ENCODE measurements around the gene DUS1L.
A peak's percentile ranks its signal among the peaks of the same experiment; 100 is the strongest.

The DUS1L gene

GRCh38 chr17:82065638-82066303 is at the start of gene DUS1L:
TSS of gene DUS1L (minus strand) at chr17:82065804. CDS start at chr17:82065059, 745 bp downstream.
- DNase-seq (ENCODE audit: low read depth): peak; percentile 57

- no peak for DNase-seq (ENCODE audit: low read depth)
These were observed 49.3 kb upstream of the DUS1L start for GRCh38 chr17:82114872-82115271.

- DNase-seq (ENCODE audit: low read depth): no peak
These were observed 48.8 kb upstream of the DUS1L start for GRCh38 chr17:82114447-82114846.

- DNase-seq (ENCODE audit: low read depth): no peak
These were observed 48.3 kb upstream of the DUS1L start for GRCh38 chr17:82113941-82114340.

- no peak for DNase-seq (ENCODE audit: low read depth)
These were observed 47.8 kb upstream of the DUS1L start for GRCh38 chr17:82113422-82113821.

GRCh38 chr17:82112914-82113311 is 47.3 kb upstream of the DUS1L start:
- DNase-seq (ENCODE audit: low read depth): no peak

GRCh38 chr17:82112181-82112913 is 46.7 kb upstream of the DUS1L start:
- DNase-seq (ENCODE audit: low read depth): no peak

- no peak for DNase-seq (ENCODE audit: low read depth)
These were observed 44.7 kb upstream of the DUS1L start for GRCh38 chr17:82110298-82110697.

- DNase-seq (ENCODE audit: low read depth): no peak
These were observed 43.4 kb upstream of the DUS1L start for GRCh38 chr17:82108961-82109475.

- no peak for DNase-seq (ENCODE audit: low read depth)
These were observed 42.9 kb upstream of the DUS1L start for GRCh38 chr17:82108496-82108945.

GRCh38 chr17:82108038-82108437 is 42.4 kb upstream of the DUS1L start:
- no peak for DNase-seq (ENCODE audit: low read depth)

- DNase-seq (ENCODE audit: low read depth): no peak
These were observed 41.8 kb upstream of the DUS1L start for GRCh38 chr17:82107341-82107860.

GRCh38 chr17:82106688-82107305 is 41.2 kb upstream of the DUS1L start:
- DNase-seq (ENCODE audit: low read depth): no peak

- no peak for DNase-seq (ENCODE audit: low read depth)
These were observed 40.5 kb upstream of the DUS1L start for GRCh38 chr17:82105882-82106687.

- no peak for DNase-seq (ENCODE audit: low read depth)
These were observed 39.8 kb upstream of the DUS1L start for GRCh38 chr17:82105417-82105881.

GRCh38 chr17:82104797-82105416 is 39.3 kb upstream of the DUS1L start:
- no peak for DNase-seq (ENCODE audit: low read depth)

- no peak for DNase-seq (ENCODE audit: low read depth)
These were observed 38.2 kb upstream of the DUS1L start for GRCh38 chr17:82103553-82104451.

- no peak for DNase-seq (ENCODE audit: low read depth)
These were observed 36.4 kb upstream of the DUS1L start for GRCh38 chr17:82101767-82102679.

- DNase-seq (ENCODE audit: low read depth): no peak
These were observed 35.7 kb upstream of the DUS1L start for GRCh38 chr17:82101301-82101715.

Measured in fibroblast of gingiva (primary cell).